H9 (cell line): ENCODE data around the gene HECW1. TPM values are rescaled to one million over a fixed set of nuclear protein-coding genes. Genes with fewer than 3 reads are reported as not detected.

Source experiments
- DNase-seq: peaks from one replicate; pipeline ENCODE4 v3.0.0-alpha.2; 2017
- H2AFZ ChIP-seq: one replicate; pipeline ENCODE4 v1.6.1; 2013; ENCODE audit warnings: mild to moderate bottlenecking, low read length, control low read depth, moderate library complexity
- H2AK5ac ChIP-seq: 2 replicates; pipeline ENCODE4 v1.6.1; 2013; ENCODE audit warnings: low read length, control low read depth, mixed read lengths; ENCODE audit not compliant: insufficient read length
- H2BK120ac ChIP-seq: one replicate; pipeline ENCODE4 v1.6.1; 2013; ENCODE audit warnings: low read depth, mild to moderate bottlenecking, low read length, control low read depth, inconsistent platforms; ENCODE audit not compliant: poor library complexity, severe bottlenecking
- H2BK12ac ChIP-seq: 2 replicates; pipeline ENCODE4 v1.6.1; 2013; ENCODE audit warnings: low read length, control low read depth, mixed read lengths, low read depth; ENCODE audit not compliant: insufficient read length
- H2BK15ac ChIP-seq: 2 replicates; pipeline ENCODE4 v1.6.1; 2013; ENCODE audit warnings: low read depth, low read length, control low read depth
- H2BK20ac ChIP-seq: one replicate; pipeline ENCODE4 v1.6.1; 2013; ENCODE audit warnings: low read depth, mild to moderate bottlenecking, low read length, control low read depth, inconsistent platforms; ENCODE audit not compliant: poor library complexity, severe bottlenecking
- H2BK5ac ChIP-seq: 2 replicates; pipeline ENCODE4 v1.6.1; 2013; ENCODE audit warnings: low read length, control low read depth, mixed read lengths; ENCODE audit not compliant: insufficient read length
- H3K14ac ChIP-seq: 2 replicates; pipeline ENCODE4 v1.6.1; 2013; ENCODE audit warnings: low read length, control low read depth; ENCODE audit not compliant: insufficient read depth
- H3K18ac ChIP-seq: 2 replicates; pipeline ENCODE4 v1.6.1; 2013; ENCODE audit warnings: low read depth, mild to moderate bottlenecking, mixed read lengths, low read length, control low read depth; ENCODE audit not compliant: insufficient read length
- H3K23ac ChIP-seq: 2 replicates; pipeline ENCODE4 v1.6.1; 2013; ENCODE audit warnings: low read length, control low read depth, mixed read lengths, low read depth; ENCODE audit not compliant: insufficient read length
- H3K23me2 ChIP-seq: 2 replicates; pipeline ENCODE4 v1.6.1; 2013; ENCODE audit warnings: low read depth, mild to moderate bottlenecking, mixed read lengths, low read length, control low read depth; ENCODE audit not compliant: insufficient read length, poor library complexity, severe bottlenecking
- H3K27ac ChIP-seq: 2 replicates; pipeline ENCODE4 v1.5.1; 2013; ENCODE audit warnings: low read length, control low read depth, mixed read lengths, low read depth; ENCODE audit not compliant: insufficient read length
- H3K27me3 ChIP-seq: 2 replicates; pipeline ENCODE4 v1.6.1; 2013; ENCODE audit warnings: low read length, control low read depth, inconsistent platforms; ENCODE audit not compliant: insufficient read depth
- H3K4ac ChIP-seq: 2 replicates; pipeline ENCODE4 v1.6.1; 2013; ENCODE audit warnings: low read depth, mild to moderate bottlenecking, control low read depth, inconsistent platforms, low read length, moderate library complexity
- H3K4me1 ChIP-seq: 2 replicates; pipeline ENCODE4 v1.6.1; 2013; ENCODE audit warnings: low read length, control low read depth, inconsistent platforms; ENCODE audit not compliant: insufficient read depth
- H3K4me2 ChIP-seq: 2 replicates; pipeline ENCODE4 v1.6.1; 2013; ENCODE audit warnings: low read length, control low read depth, mixed read lengths; ENCODE audit not compliant: insufficient read length, insufficient read depth
- H3K56ac ChIP-seq: 2 replicates; pipeline ENCODE4 v1.6.1; 2013; ENCODE audit warnings: low read depth, mild to moderate bottlenecking, mixed read lengths, low read length, control low read depth; ENCODE audit not compliant: insufficient read length
- H3K79me1 ChIP-seq: 2 replicates; pipeline ENCODE4 v1.6.1; 2013; ENCODE audit warnings: low read depth, mild to moderate bottlenecking, moderate library complexity, low read length, control low read depth, inconsistent platforms; ENCODE audit not compliant: insufficient read depth, poor library complexity, severe bottlenecking
- H3K79me2 ChIP-seq: 2 replicates; pipeline ENCODE4 v1.6.1; 2013; ENCODE audit warnings: low read length, control low read depth, inconsistent platforms; ENCODE audit not compliant: insufficient read depth
- H3K9ac ChIP-seq: 2 replicates; pipeline ENCODE4 v1.6.1; 2013; ENCODE audit warnings: low read length, control low read depth, mixed read lengths; ENCODE audit not compliant: insufficient read length; ENCODE audit errors: extremely low read depth
- H3K9me3 ChIP-seq: one replicate; pipeline ENCODE4 v1.6.1; 2013; ENCODE audit warnings: low read depth, low read length, inconsistent platforms; ENCODE audit not compliant: control insufficient read depth
- H3T11ph ChIP-seq: one replicate; pipeline ENCODE4 v1.6.1; 2013; ENCODE audit warnings: mild to moderate bottlenecking, low read length, control low read depth, inconsistent platforms
- H4K20me1 ChIP-seq: one replicate; pipeline ENCODE4 v1.6.1; 2013; ENCODE audit not compliant: control insufficient read depth, insufficient read length, insufficient read depth
- H4K5ac ChIP-seq: 2 replicates; pipeline ENCODE4 v1.6.1; 2013; ENCODE audit warnings: low read depth, mild to moderate bottlenecking, mixed read lengths, low read length, control low read depth; ENCODE audit not compliant: insufficient read length
- H4K8ac ChIP-seq: replicated peaks from 2 replicates; pipeline ENCODE4 v1.6.1; 2013; ENCODE audit warnings: low read length, control low read depth, mixed read lengths, low read depth; ENCODE audit not compliant: insufficient read length
- H4K91ac ChIP-seq: 2 replicates; pipeline ENCODE4 v1.6.1; 2013; ENCODE audit warnings: low read depth, mild to moderate bottlenecking, moderate library complexity, mixed read lengths, low read length, control low read depth; ENCODE audit not compliant: insufficient read length
- H3K27ac Mint-ChIP-seq, 3 experiments: 2 replicates in 2 of 3; 3 replicates in 1 of 3; pipeline ENCODE4 v1.8.0; 2020 to 2021; ENCODE audit warnings: mixed read lengths in 3 of 3, mild to moderate bottlenecking in 1 of 3, moderate library complexity in 1 of 3
- H3K27me3 Mint-ChIP-seq: 2 replicates; pipeline ENCODE4 v1.8.0; 2021; ENCODE audit warnings: low read depth, mild to moderate bottlenecking, moderate library complexity, mixed read lengths
- H3K36me3 Mint-ChIP-seq, 3 experiments: 2 replicates in 2 of 3; 3 replicates in 1 of 3; pipeline ENCODE4 v1.8.0; 2020 to 2021; ENCODE audit warnings: low read depth in 3 of 3, mixed read lengths in 3 of 3; ENCODE audit not compliant: insufficient read depth in 1 of 3
- H3K4me1 Mint-ChIP-seq, 2 experiments: 2 replicates each; pipeline ENCODE4 v1.8.0; 2020; ENCODE audit warnings: mixed read lengths in 2 of 2
- H3K4me3 Mint-ChIP-seq, 2 experiments: 2 replicates in 1 of 2; 3 replicates in 1 of 2; pipeline ENCODE4 v1.8.0; 2020 to 2021; ENCODE audit warnings: mild to moderate bottlenecking in 2 of 2, mixed read lengths in 2 of 2, moderate library complexity in 1 of 2
- H3K9me3 Mint-ChIP-seq, 2 experiments: 2 replicates in 1 of 2; 3 replicates in 1 of 2; pipeline ENCODE4 v1.8.0; 2020; ENCODE audit warnings: mild to moderate bottlenecking in 2 of 2, mixed read lengths in 2 of 2, moderate library complexity in 1 of 2
- WGBS: extraction: QIAGEN DNeasy Blood & Tissue Kit; methylation state at CpG from one replicate; pipeline ENCODE4 v1.1.7; 2013; ENCODE audit warnings: missing lambda C conversion rate, low lambda C conversion rate, mixed read lengths; ENCODE audit not compliant: insufficient read length; ENCODE audit errors: extremely low coverage; 5-methylcytosine and 5-hydroxymethylcytosine counted together
- total RNA-seq: library from RNA; stranded (reverse); gene quantifications from 2 replicates; pipeline ENCODE4 v1.2.1, GENCODE V29; 2021
- TF ChIP-seq, protein P1 (sequence below): fragments of 200-600 bp; sonication (generic); conservative IDR thresholded peaks from 3 replicates; pipeline ENCODE4 v1.8.0; 2021; ENCODE audit warnings: antibody characterized with exemption, mild to moderate bottlenecking

Gene HECW1
- total RNA-seq, 1 experiment from 2014 or later: 5.0 TPM

GRCh38 chr7:43179393-43179792 lies 66.9 kb downstream of the HECW1 start:
- Histone ChIP-seq H3K14ac (no peak overlapping the region), H4K5ac (no peak overlapping the region), H3K23me2 (peaks cover 4% of the 10 kb centered on the region), H3K4ac (no peak overlapping the region), H3K9me3 (no peaks in the 10 kb centered on the region), H3K4me2 (no peak overlapping the region), H3K56ac (no peak overlapping the region), H3K4me1 (no peaks in the 10 kb centered on the region), H4K20me1 (no peaks in the 10 kb centered on the region), H2AFZ (no peak overlapping the region), H2BK15ac (no peak overlapping the region), H3K27ac (no peak overlapping the region), H2BK120ac (no peak overlapping the region), H3K27me3 (no peaks in the 10 kb centered on the region), H2BK12ac (no peak overlapping the region), H3K79me2 (no peaks in the 10 kb centered on the region), H3K9ac (no peak overlapping the region), H3K23ac (no peak overlapping the region), H4K91ac (no peak overlapping the region), H3T11ph (no peak overlapping the region), H2AK5ac (no peak overlapping the region), H3K18ac (no peak overlapping the region), H4K8ac (no peak overlapping the region), H2BK20ac (no peak overlapping the region), H2BK5ac (no peak overlapping the region), H3K79me1 (no peaks in the 10 kb centered on the region)
- Mint-ChIP-seq H3K4me1 (peaks cover 0 to 1% of the 10 kb centered on the region in 2 experiments; a peak in 2 of 4 replicates), H3K27me3 (no peaks in the 10 kb centered on the region), H3K27ac (no peak overlapping the region), H3K4me3 (no peak overlapping the region), H3K36me3 (peaks cover 0 to 11% (median 1%) of the 10 kb centered on the region in 3 experiments; a peak in 4 of 7 replicates), H3K9me3 (peaks cover 5 to 10% of the 10 kb centered on the region in 2 experiments; a peak in 4 of 5 replicates)
- TF ChIP-seq, protein P1, sequence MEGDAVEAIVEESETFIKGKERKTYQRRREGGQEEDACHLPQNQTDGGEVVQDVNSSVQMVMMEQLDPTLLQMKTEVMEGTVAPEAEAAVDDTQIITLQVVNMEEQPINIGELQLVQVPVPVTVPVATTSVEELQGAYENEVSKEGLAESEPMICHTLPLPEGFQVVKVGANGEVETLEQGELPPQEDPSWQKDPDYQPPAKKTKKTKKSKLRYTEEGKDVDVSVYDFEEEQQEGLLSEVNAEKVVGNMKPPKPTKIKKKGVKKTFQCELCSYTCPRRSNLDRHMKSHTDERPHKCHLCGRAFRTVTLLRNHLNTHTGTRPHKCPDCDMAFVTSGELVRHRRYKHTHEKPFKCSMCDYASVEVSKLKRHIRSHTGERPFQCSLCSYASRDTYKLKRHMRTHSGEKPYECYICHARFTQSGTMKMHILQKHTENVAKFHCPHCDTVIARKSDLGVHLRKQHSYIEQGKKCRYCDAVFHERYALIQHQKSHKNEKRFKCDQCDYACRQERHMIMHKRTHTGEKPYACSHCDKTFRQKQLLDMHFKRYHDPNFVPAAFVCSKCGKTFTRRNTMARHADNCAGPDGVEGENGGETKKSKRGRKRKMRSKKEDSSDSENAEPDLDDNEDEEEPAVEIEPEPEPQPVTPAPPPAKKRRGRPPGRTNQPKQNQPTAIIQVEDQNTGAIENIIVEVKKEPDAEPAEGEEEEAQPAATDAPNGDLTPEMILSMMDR: no peak
- no CpG with 5 or more reads among the region's 2 CpGs for WGBS
- no peak for DNase-seq
